Stimulated activated CD8-positive, alpha-beta memory T cell treated with anti-CD3 and anti-CD28 coated beads, Interleukin-12 subunit alpha, Interleukin-12 subunit beta, amount 100 ng/mL, for 1 hour (primary cell): ENCODE results near the gene SUN5.
"Not testable (repeated sequence)": the region's sequence is repeated elsewhere in the genome, so short reads cannot be mapped to it uniquely, and the experiment has no call there.

Experiments used
- DNase-seq: peaks from one replicate; pipeline ENCODE4 v3.0.0-alpha.2; 2020; ENCODE audit warnings: low read depth

Gene SUN5

DNA sequence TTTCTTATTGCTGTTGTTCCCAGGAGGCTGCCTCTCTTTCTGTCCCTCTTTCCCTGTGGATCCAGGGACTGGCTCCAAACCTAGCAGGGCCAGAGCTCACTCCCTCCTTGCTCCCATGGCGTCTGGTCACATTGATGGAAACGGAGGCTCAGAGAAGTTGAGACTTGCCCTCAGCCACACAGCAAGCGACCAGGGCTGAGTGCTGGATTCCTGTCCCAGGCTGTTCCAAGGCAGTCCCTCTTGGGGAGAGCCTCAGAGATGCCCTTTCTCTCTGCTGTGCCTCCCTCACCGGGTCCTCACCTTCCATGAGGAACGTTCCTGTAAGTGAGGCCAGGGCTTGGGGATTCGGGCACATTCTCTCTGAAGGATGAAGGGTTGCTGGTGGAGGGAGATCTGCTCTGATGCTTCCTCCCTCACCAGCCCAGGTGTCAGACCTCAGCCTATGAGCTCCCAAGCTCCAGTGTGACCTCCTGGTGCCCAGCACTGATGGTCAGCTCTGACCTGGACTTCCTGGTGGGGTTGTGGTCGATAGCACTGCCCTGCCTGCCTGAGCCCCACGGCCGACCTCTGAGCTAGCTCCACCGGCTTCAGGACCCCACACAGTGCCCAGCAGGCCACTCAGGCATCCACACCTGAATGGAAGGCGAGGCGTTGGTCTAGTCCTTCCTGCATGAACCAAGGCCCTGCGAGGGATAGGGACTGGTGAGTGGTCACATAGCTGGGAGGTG, 26.8 kb downstream of the SUN5 start:
- no peak for DNase-seq

GRCh38 chr20:32976746-32977145, 27.5 kb downstream of the SUN5 start:
- DNase-seq = no peak

- no peak for DNase-seq
Measured at GRCh38 chr20:32975698-32976674, 28.2 kb downstream of the SUN5 start.

- DNase-seq = not testable (repeated sequence)
Measured at GRCh38 chr20:32975121-32975520, 29.1 kb downstream of the SUN5 start.

GRCh38 chr20:32974204-32975064, 29.8 kb downstream of the SUN5 start:
- not testable (repeated sequence) for DNase-seq

- DNase-seq = no peak
Measured at GRCh38 chr20:32973077-32973717, 31.0 kb downstream of the SUN5 start.

- peak; percentile 73 for DNase-seq
Measured at GRCh38 chr20:32972181-32973076, 31.8 kb downstream of the SUN5 start.

- DNase-seq = no peak
Measured at GRCh38 chr20:32971703-32972161, 32.5 kb downstream of the SUN5 start.

DNA sequence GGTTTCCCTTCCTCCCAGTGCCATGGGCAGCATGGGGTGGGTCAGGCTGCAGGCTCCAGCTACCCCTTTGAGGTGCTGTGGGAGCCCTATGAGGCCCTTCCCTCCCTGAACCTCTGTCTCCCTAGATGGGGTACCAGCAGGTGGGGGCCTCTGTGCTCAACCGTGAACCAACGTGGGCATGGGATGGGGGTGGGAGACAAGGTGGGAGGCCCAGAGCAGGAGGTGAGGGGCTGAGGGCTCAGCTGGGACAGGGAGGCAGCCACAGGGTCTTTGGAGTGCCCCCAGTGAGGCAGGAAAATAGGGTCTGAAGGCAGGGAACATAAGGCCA, 33.3 kb downstream of the SUN5 start:
- no peak for DNase-seq

- DNase-seq = no peak
Measured at GRCh38 chr20:32970115-32970972, 33.9 kb downstream of the SUN5 start.

GRCh38 chr20:32969356-32970114, 34.7 kb downstream of the SUN5 start:
- no peak for DNase-seq

GRCh38 chr20:32968478-32969241, 35.6 kb downstream of the SUN5 start:
- DNase-seq = no peak

GRCh38 chr20:32967961-32968457, 36.2 kb downstream of the SUN5 start:
- no peak for DNase-seq

GRCh38 chr20:32966881-32967781, 37.1 kb downstream of the SUN5 start:
- DNase-seq = no peak

GRCh38 chr20:32966382-32966781, 37.9 kb downstream of the SUN5 start:
- no peak for DNase-seq

DNA sequence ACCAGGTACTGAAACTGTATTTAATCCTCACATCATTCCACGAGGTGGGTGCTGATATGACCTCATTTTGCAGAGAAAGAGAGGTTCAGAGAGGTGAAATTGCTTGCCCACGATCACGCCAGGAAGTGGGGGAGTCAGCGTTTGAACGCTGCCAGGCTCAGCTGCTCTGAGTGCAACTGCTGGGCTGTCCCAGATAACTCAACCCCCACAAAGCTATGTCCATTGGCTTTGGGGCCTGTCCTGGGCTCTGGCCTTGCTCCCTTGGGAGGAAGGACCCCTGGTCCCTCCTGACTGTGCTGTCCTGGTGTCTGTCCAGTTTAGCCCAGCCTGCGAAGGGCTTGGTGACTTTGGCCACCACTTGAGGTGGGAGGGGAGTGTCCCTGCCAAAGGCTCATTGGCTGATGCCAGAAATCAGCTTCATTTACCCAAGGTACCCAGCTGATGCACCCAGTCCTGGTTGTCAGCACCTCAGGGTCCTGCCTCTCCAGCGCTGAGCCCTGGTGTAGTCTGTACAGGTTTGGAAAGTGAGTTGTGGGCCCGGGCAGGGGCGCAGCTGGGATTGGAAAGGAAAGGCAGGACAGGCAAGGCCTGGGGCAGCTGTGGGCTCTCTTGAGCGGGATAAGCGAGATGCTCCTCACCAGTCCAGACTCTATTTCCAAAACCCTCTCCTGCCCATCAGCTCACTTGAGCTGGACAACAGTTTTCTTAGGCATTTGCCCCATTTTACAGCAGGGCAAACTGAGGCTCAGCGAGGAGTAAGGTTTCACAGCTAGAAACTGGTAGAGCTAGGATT, 38.5 kb downstream of the SUN5 start:
- DNase-seq = no peak
